Measurements from ENCODE around the gene FOXG1.

FOXG1 gene

DNA sequence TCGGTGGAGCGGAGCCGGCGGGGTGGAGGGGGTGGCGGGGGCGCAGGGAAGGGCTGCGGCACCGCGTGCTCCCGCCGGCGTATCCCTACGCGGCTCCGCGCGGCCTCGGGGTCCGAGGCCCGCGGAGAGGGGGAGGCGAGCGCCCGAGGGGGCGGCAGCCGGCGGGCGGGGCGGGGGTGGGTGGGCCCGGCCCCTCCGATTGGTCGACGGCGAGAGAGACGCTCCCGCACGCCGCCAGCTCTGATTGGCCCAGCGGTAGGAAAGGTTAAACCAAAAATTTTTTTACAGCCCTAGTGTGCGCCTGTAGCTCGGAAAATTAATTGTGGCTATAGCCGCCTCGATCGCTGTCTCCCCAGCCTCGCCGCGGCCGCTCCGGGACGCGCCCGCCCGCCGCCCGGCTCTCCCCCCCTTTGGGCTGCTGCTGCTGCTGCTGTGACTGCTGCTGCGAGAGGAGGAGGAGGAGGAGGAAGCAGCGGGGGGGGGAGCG lies at the start of gene FOXG1:
Gene FOXG1, plus strand, starts transcription at position 319 of the 487 bp plus-strand sequence. CDS start 493 bp downstream, outside the sequence.
- no peak for DNase-seq

DNA sequence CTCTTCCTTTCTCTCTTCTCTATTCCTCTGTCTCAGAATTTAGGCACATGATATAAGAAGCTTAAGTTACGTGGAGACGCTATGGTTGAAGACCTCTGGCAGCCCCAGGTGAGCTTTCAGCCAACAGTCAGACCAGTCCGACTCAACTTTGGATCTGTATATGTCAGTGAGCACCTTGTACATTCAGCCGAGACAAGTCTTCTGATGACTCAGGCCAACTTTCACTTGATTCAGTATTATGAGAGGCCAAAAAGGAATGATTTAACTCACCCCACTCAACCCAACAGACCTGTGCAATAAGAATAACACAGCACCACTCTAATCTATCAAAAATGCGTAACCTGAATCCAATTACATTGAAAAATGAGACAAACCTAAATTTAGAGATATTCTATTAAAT lies 47.5 kb upstream of the FOXG1 start:
- DNase-seq = no peak

DNA sequence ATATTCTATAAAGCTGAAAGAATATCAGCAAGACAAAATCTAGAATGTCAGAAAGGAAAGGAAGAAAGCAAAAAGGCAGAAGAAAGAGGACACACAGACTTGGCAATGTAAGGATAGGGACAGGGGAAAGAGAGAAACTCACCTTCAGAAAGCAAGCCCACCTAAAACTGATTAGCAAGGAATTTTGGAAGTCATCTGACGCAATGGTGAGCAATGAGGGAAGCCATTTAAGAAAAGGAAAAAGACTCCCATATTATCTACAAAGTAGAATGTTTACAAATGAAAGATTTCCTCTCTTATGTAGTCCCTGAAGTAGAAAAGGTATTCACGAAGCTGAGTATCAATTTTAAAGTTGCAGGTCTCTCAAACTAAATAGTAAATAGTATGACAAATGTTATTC lies 35.2 kb upstream of the FOXG1 start:
- no peak for DNase-seq

DNA sequence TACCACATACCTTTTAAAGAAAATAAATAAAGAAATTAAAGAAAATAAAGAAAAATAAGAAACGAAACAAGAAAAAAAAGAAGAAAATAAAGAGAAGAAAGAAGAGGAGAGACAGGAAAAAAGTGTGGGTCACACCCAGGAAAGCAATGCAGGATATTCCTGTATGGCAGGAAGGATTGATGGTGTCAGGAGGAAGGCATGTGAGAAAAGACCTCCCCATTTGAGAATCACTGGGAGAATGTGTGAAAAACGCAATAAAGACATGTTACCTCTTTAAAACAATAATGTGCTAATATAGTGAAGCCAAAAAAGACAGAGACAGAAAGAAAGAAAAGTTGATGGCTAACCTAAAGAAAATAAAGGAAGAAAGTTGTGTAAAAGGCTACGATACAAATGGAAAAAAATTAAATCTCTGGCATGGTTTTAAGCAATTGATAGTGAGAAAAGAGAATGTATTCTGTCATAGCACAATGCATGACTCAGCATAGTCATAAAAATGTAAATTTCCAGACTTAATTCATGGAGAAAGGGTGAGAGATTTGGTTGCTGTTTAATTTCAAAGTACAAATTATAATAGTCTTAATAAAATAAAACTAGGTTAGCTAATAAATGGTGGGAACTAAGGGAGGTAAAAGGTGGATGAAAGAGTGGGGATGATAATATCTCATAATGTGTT lies 24.3 kb upstream of the FOXG1 start:
- no peak for DNase-seq

DNA sequence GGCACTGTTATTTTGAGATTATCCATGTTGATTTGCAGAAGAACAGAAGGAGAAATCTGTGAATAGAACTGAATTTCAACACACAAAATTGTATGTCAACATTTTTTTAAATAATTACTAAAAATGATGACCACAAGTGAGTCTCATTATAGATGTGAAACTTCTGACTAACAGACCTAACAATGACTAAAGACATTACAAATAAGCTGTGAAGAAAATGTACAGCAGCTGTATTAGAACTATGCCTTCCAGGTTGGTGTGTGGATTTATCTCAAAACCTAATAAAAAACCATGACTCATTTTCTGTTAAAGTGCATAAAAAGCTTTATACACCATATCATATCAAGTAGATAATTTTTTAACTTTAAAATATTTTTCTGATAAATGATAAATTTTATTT lies 22.5 kb upstream of the FOXG1 start:
- no peak for DNase-seq

DNA sequence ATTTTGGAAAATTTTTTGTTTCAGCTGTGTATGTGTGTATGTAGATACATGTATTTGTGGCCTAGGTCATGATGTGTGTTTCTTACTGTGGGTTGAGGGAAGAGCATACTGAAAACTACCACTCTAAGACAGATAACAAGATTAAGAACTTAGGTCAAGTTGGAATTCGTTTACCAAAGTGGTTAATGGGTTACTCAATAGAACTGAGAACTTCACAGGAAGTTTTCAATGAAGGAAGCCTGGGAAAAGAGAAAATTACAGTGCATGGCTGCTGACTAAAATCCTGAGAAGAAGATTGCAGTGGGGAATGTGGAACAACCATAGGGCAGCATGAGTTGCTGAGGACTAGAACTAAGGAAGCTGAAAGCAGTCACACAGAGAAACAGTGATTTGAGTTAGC lies 21.4 kb upstream of the FOXG1 start:
- no peak for DNase-seq

DNA sequence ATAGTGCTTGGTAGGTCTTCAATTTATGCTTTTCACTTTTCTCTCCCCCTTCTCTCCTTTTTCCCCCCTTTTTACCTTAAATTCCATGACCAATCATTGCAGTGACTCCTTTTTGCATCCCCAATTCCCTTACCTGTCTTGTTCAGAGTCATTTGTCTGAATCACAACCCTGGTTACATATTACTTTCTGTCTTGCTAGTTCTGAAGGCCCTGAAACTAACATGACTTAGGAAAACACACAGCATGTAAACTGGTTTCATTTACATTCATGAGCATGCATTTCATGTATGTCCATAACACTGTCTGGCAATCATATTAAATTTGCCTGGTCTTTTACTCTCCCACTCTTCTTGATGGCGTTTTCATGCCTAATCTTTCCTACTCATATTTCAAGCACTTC lies 20.3 kb upstream of the FOXG1 start:
- no peak for DNase-seq

DNA sequence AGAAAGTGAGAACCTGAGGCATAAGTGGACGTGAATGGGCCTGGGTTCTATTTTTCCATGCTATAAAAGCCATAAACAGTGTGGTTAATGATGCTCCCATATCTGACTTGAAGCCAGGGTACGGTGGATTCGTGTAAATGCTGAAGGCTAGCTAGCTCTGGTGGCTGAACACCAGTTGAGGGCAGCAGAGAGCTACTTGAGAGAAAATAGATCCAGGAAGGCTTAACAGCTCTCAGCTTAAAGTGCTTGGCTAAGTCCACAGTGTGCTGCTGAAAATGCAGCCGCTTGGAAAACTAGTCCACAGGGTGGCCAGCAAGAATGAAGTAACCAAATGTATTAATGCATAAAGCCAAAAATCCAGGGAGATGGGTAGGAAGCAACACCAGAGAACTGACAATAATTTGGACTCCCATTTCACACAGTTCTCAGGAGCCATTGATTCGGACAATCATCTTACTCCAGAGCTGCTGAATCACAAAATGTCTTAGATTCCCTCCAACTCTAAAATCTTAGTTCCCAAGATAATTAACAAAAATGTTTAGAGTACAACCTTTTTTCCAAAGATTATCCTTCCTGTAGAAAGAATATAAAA lies 15.0 kb upstream of the FOXG1 start:
- peak; percentile 35 for DNase-seq

DNA sequence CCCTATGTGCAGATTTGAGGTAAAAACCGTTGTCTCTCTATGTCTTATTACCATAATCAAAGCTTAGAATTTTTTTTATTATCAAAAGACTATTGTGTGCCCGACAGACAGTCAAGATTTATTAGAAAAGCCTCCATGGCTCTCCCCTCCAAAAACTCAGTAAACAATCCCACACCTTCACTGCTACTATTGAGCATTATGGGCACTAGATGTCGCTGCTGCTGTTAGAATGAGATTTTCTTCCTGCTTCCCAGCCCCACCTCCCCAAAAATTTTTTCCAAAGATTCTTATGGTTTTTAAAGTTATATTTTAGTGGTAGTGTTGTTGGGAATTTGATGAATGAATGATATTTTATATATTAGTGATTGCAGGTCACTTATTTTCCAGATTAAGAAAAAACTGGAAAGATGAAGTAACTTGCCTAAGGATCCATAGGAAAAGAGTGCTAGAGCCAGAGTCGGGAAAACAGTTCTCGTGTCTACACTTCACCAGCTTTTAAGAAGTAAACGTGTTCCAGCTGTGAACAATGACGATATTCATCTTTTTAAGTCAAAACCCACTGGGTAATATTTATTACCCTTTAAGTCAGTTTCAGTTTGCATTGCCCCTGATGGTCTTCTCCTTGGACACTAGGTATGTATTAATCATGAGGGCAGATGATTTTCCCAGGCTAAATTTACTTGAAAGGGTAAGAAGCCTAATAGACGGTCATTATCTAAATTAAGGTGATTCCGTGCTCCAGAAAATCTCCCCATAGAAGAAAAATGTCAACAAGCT lies 12.2 kb upstream of the FOXG1 start:
- peak; percentile 2 for DNase-seq

DNA sequence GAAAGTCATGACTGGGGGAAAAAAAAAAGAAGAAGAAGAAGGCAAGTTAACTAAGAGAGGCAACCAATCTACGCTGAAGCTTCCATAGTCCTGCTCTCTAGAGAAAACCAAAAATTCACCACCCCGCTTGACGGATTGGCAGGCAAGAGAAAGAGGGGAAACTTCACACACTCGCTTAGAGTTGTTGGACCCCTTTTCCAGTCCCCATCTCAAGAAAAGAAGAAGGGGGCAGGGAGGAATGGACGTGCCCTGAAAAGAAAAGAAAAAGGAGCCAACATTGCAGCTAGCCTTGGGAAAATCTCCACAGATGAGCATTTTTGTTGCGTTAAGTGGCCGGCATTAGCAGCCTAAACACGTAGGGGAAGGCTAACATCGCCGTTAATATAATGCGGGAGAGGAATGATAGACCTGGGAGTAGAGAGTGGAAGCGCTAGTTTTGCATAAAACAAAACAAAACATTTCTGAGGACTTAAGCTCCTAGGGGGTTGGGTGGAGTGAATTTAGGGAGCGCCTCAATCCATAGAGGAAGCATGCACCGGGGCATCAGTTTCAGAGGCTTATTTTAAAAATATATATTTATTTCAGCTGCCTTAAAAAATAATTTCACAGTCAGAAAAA lies 11.3 kb upstream of the FOXG1 start:
- DNase-seq = no peak

DNA sequence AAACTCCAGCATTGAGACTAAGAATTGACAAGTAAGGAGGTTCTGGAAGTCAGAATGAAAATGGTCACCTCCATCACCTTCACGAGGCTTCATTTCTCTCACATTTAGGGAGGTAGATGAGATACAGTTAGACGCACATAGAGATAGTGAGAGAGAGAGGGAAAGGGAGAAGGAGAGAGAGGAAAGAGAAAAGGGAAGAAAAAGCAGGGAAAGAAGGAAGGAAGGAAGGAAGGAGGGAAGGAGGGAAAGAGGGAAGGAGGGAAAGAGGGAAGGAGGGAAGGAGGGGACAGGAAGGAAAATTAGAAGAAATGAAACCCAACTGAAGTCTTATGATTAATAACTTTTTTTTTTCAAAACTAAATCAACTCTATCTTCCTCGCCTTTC lies 10.7 kb upstream of the FOXG1 start:
- no peak for DNase-seq

DNA sequence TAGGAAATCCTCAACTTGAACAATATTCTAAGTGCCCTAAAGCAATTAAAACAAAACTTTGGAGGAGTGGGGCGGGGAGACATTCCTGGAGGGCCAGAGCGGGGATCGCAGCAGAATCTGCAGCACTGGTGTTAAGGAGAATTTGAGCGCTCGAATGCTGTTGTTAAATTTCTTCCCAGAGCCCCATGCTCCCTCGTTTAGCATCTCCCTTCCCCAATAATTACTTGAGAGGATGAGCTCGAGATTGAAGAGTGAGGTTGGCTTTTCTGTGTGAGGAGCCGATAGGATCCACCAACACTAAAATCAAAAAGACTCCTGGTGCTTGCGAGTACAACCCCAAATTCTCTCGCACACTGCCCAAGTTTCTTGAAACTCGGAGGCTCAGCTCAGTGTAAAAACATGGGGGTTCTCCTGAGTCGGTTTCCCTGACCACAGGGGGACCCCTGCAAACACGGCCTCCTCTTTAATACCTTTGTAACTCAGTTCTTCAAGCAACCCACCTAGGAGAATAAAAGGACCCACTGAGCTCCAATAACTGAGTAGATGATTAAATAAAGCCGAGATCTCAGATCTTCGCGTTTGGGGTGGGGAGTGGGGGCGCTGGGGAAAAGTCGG lies 10.2 kb upstream of the FOXG1 start:
- no peak for DNase-seq

DNA sequence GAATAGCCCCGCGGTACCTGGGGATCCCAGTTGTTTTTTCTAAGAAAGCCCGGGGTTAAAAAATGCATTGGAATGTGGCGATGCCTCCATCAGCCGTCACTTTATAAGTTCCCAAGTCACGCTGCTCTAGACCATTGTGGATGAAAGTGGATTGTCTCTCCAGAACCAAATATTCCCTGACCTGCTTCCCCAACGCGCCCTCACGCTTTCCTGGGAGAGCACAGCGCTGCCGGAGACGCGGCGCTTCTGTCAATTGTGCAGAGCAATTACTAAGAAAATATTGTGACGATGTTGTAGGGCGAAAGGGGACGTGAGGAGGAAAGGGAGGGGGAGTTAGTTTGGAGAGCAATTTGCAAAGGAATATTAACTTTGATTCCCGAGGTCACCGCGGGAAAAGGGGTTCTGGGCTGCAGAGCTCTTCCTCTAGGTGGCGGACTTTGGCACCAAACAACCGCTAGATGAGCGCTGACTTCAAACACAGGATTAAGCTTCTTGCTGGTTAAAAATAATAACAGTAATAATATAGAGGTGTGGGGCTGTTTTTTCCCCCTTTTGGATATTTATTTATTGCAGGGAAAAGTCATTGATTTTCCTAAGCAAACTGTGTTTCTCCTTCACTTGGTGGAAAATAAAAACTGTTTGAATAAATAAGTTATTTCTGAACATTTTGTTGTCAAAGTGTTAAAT lies 9.6 kb upstream of the FOXG1 start:
- DNase-seq = no peak

DNA sequence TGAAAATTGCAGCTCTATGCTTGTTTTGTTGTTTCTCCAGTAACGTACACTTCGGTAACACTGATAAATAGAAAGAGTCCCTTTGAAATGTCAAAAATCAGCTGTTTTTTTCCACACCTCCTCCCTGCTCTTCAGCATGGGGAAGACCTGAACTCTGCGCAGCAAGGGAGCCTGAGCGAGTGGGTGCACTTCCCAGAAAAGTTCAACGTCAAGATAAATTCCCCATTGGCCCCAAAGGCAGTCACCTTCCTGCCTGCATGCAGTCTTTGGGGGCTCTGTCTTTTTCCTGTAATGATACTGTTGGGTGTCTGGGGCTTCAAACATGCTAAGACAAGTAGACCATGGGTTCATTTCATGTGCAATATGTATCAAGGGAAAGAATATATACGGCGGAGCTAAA lies 8.8 kb upstream of the FOXG1 start:
- DNase-seq = no peak

DNA sequence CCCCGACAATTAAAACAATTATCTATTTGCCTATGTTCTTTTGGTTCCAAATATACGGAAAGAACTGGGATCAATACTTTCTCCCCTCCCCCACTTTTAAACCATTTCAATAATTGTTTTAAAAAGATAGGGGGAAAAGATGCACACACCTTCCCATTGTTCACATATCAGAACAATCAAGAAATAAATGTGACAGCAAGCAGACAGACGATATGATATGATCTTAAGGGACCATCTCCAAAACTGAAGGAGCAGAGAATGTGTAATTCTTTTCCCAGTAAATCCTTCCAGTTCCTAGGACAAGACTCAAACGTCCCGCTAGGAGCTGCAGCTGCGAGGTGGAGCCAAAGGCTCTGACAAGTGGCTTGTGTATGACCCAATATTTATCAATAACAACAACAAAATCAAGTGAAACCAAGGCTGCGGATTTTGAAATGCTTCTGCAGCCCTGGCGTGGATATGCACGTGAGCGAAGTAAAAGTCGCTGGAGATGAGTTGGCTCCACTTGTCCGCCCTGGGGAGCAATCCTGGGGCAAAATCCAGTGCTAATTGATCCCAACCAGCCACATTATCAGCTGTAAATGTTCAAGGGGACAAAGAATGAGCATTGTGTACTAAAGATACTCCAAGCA lies 8.2 kb upstream of the FOXG1 start:
- DNase-seq = no peak

DNA sequence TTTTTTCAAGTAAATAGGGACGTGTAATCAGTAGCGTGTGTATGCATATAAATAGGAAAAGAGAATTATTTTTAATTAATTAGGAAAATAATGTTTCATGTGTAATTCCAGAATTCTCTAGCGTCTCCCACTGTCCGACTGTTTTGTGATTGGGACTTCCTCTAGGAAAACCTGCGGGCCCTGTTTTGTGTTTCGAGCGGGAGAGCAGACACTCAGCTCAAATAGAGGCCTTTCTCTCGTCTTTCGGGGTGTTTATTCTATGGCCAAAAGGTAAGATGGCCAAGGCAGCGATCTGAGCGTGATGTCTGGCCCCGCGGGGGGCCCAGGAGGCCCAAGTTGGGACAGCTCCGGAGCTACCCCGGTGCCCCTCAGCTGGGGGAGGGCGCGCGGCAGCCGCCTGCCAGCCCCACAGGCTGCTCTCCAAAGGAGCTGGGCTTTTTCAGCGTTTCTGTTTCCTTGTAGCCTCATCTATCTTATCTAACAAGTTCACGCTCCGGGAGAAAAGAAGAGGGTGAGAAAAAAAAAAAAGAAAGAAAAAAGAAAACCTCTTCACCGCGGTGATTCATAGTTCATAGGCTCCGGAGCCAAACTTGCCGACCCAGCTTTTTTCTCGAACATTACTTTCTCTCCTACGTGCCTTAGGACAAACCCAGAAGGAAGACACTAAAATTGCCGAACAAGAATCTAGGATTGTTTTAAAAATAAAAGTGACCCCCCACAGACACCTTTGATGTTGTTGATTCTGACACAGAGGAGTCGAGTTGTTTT lies 7.5 kb upstream of the FOXG1 start:
- no peak for DNase-seq

DNA sequence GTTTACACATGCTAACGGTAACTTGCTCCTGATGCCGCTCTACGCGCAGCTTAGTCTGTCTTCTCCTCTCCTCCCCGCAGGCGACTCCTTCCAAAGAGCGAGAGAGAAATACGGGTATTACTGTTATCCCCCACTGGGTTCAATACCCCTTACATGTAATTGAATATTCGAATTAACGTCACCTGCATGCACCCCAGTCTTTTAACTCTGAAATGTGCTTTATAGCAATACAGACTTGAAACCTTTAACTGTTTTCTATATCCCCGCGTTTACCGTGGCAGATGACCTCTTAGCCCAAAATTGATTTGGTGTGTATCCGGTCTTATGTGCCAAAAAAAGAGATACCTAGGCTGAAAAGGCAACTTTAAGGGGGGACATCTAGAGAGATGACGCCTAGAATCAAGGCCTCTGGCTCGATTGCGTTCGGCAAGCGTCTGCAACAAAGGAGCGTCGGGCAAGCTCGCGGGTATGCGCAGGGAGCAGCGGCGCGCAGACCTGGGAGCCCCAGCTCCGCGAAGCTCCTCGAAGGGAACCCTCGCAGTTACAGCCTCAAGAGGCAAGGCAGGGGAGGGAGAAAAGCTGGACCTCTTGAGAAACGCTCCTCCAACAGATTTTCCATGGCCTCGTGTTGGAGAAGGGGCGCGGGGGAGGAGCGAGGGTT lies 6.8 kb upstream of the FOXG1 start:
- DNase-seq = no peak

DNA sequence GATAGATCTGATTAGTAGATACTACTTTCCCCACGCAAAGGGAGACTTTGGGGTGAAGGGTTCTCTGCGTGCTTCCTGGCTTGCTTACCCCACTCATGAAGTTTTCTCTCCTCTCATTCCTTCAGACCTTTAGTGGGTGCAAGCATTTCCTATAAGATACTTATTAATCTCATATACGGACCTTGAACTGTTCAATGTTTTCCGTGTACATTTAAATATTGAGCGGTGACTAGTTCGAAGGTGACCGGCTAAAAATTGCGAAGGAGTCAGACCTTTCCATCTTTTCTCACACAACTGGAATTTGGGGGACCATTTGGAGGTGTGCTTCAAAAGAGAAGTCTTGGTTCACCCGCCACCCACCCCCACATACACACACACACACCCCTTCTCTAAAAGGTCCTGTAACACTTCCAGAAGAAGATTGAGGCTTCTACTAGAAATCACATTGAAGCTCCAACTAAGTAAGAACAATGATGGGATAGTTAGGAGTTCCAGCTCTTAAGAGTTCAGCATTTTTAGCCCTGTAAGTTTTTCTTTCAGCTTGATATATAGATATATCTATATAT lies 6.1 kb upstream of the FOXG1 start:
- no peak for DNase-seq

DNA sequence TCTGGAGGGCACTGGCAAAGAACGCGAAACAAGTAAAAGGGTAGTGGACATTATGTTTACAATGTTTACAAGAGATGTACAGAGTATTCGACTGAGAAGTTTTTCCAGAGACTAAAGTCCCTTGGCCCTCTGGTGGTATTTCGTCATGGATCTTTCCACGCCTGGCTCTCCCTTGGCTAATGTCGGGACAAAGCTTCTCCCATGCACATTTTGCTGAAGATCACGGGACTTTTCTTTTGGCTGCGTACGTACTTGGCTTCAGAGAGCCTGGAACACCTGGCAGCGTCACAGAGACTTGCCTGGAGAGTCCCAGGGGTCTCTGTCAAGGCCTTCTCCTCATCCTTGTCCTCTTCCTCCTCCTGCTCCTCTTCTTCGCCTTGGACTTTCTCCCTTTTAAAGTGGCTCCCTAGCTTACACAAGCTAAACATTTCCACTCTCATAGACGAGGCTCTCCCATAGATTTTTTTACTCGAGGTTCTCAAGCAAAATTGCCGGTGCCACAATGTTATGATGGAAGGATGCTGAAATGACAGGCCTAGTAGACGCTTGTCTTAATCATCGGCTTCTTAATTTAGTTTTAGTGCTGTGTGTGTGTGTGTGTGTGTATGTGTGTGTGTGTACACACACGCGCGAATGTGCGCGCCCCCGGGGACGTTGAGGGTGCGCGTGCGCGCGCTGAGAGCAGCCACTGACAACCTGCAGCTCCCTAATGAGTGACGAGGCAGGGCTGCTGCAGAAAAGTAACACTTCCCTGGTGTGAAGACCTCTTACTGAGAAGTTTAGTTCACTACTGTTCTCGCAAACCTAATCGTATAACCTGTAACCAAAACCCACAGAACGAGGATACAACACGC lies 4.9 kb upstream of the FOXG1 start:
- no peak for DNase-seq
